ENCODE measurements around the gene PLEKHM2.

The PLEKHM2 gene

GRCh38 chr1:15742339-15742801 is 58.2 kb downstream of the PLEKHM2 start, which contains the start of gene TMEM82:
Gene TMEM82 (plus strand): TSS chr1:15742499. CDS start chr1:15742560, 61 bp downstream.
- DNase-seq, result no peak

- DNase-seq, result no peak
These were observed 60.1 kb downstream of the PLEKHM2 start for GRCh38 chr1:15744122-15744679.

GRCh38 chr1:15747378-15747777 is 63.3 kb downstream of the PLEKHM2 start:
- DNase-seq, result no peak

- DNase-seq, result no peak
These were observed 64.1 kb downstream of the PLEKHM2 start for GRCh38 chr1:15748264-15748663.

GRCh38 chr1:15748690-15749398 is 64.7 kb downstream of the PLEKHM2 start:
- no peak for DNase-seq

- DNase-seq, result no peak
These were observed 65.5 kb downstream of the PLEKHM2 start for GRCh38 chr1:15749399-15750291.

- DNase-seq, result no peak
These were observed 66.8 kb downstream of the PLEKHM2 start for GRCh38 chr1:15750924-15751323.

- DNase-seq, result no peak
These were observed 67.6 kb downstream of the PLEKHM2 start for GRCh38 chr1:15751717-15752116.

- no peak for DNase-seq
These were observed 69.7 kb downstream of the PLEKHM2 start for GRCh38 chr1:15753776-15754175.

- no peak for DNase-seq
These were observed 71.0 kb downstream of the PLEKHM2 start for GRCh38 chr1:15755021-15755645.

GRCh38 chr1:15755646-15756040 is 71.5 kb downstream of the PLEKHM2 start:
- DNase-seq, result no peak

GRCh38 chr1:15756143-15757015 is 72.3 kb downstream of the PLEKHM2 start:
- no peak for DNase-seq

GRCh38 chr1:15757016-15757543 is 73.0 kb downstream of the PLEKHM2 start:
- no peak for DNase-seq

GRCh38 chr1:15757575-15758342 is 73.6 kb downstream of the PLEKHM2 start:
- DNase-seq, result no peak

GRCh38 chr1:15758343-15758931 is 74.3 kb downstream of the PLEKHM2 start, which contains the start of gene FBLIM1:
Gene FBLIM1 (plus strand): TSS chr1:15758795. CDS start chr1:15764984, 6,189 bp downstream.
- DNase-seq, result no peak

- DNase-seq, result no peak
These were observed 75.0 kb downstream of the PLEKHM2 start for GRCh38 chr1:15758953-15759661.

- DNase-seq, result no peak
These were observed 76.5 kb downstream of the PLEKHM2 start for GRCh38 chr1:15760520-15761211.

- no peak for DNase-seq
These were observed 77.4 kb downstream of the PLEKHM2 start for GRCh38 chr1:15761366-15762128.

Data from Kasumi-1 (cell line).